HuH-7 (cell line): ENCODE measurements around the gene TNFRSF6B.

Experiments
- DNase-seq: peaks from one replicate; pipeline ENCODE4 v3.0.0; 2011; ENCODE audit warnings: low spot score

The TNFRSF6B gene

GRCh38 chr20:63737945-63738686 is 41.7 kb downstream of the TNFRSF6B start:
- no peak for DNase-seq

- DNase-seq = peak; percentile 86
Measured at GRCh38 chr20:63738687-63739129, 42.3 kb downstream of the TNFRSF6B start.

- DNase-seq = peak; percentile 97
Measured at GRCh38 chr20:63739130-63740069, 42.9 kb downstream of the TNFRSF6B start, which contains the start of gene SLC2A4RG. SLC2A4RG (plus strand) TSS chr20:63739776; CDS start chr20:63739913, 137 bp downstream.

- no peak for DNase-seq
Measured at GRCh38 chr20:63740070-63740626, 43.7 kb downstream of the TNFRSF6B start.

- peak; percentile 99 for DNase-seq
Measured at GRCh38 chr20:63740627-63741353, 44.3 kb downstream of the TNFRSF6B start.

GRCh38 chr20:63741354-63741675 is 44.9 kb downstream of the TNFRSF6B start:
- DNase-seq = no peak

GRCh38 chr20:63741676-63742380 is 45.4 kb downstream of the TNFRSF6B start:
- no peak for DNase-seq

- DNase-seq = no peak
Measured at GRCh38 chr20:63742381-63743024, 46.1 kb downstream of the TNFRSF6B start.

GRCh38 chr20:63743210-63743970 is 46.9 kb downstream of the TNFRSF6B start:
- DNase-seq = no peak

- no peak for DNase-seq
Measured at GRCh38 chr20:63744158-63744557, 47.7 kb downstream of the TNFRSF6B start.

GRCh38 chr20:63744574-63745423 is 48.3 kb downstream of the TNFRSF6B start:
- DNase-seq = peak; percentile 28

- DNase-seq = peak; percentile 23
Measured at GRCh38 chr20:63745424-63745805, 49.0 kb downstream of the TNFRSF6B start.

GRCh38 chr20:63745961-63746731 is 49.7 kb downstream of the TNFRSF6B start:
- peak; percentile 41 for DNase-seq

GRCh38 chr20:63746751-63747315 is 50.4 kb downstream of the TNFRSF6B start:
- no peak for DNase-seq

GRCh38 chr20:63747622-63748069 is 51.2 kb downstream of the TNFRSF6B start:
- no peak for DNase-seq
